ENCODE data around the gene NDRG3.

The NDRG3 gene

GRCh38 chr20:36745927-36746659 lies at the start of gene NDRG3:
NDRG3 (minus strand) TSS chr20:36746090; CDS start chr20:36721735, 24,355 bp downstream.
- FAIRE-seq, result no peak
- DNase-seq (ENCODE audit: insufficient read length, low spot score), result peak; percentile 98

GRCh38 chr20:36794116-36794474 lies 48.2 kb upstream of the NDRG3 start:
- FAIRE-seq, result no peak
- DNase-seq (ENCODE audit: insufficient read length, low spot score), result no peak
- TF ChIP-seq POLR2A (IDR thresholded peaks at IDR 0.05; ENCODE audit: low read depth, low read length), result no peak

More at GRCh38 chr20:36745927-36746659, at the start of gene NDRG3:
- TF ChIP-seq POLR2A (IDR thresholded peaks at IDR 0.05; ENCODE audit: low read depth, low read length), result peak; percentile 45

DNA sequence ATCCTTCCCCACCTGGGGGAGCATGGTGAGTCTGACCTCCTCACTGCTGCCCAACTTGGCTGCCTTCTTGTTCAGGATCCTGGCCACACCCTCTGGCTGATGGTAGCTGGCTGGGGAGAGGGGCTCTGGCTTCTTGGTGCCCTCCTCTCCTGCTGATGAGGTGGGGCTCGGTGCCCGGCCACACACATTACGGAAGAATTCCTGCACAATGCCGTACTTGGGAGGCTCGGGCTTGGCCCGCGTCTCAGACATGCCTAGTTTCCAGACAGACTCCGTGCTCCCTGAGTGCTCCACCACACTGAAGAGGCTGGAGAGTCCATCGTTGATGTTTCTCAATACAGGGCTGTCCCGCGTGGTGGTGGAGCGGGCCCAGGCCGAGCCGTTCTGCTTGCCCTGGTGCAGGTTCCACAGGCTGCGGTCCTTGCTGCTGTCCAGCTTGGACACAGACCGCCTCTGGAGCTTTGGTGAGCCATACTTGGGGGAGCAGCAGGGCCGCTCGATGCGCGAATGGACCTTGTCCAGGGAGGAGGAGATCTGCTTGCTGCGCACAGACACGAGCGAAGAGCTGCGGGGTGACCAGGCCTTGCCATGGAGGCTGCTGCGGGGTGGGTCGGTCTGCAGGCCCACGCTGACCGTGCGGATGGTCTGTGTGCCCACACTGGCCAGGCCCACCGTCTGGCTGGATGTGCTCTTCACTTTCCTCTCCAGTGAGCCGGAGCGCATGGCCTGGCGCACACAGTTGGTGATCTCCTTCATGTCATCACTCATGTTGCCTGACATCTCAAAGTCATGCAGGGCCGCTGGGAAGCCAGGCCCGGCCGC lies 47.6 kb upstream of the NDRG3 start:
- TF ChIP-seq POLR2A (IDR thresholded peaks at IDR 0.05; ENCODE audit: low read depth, low read length), result no peak
- FAIRE-seq (no peak), DNase-seq (ENCODE audit: insufficient read length, low spot score) (no peak)

DNA sequence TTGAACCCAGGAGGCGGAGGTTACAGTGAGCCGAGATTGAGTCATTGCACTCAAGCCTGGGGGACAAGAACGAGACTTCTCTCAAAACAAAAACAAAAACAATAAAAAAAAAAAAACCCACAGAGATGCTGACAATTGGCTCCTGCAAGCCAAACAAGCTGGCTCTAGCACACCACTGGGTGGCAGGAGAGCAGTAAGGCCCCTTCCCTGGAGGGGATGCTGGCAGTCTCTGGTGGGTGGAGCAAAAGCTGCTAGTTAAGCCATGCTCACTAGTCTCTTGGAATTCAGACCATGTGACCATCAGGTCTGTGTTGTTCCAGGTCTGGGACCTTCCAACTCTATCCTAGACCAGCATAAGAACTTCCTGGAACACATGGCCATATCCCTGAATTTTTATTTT lies 46.5 kb upstream of the NDRG3 start:
- FAIRE-seq (no peak), DNase-seq (ENCODE audit: insufficient read length, low spot score) (peak; percentile 78)

GRCh38 chr20:36791862-36792261 lies 46.0 kb upstream of the NDRG3 start:
- DNase-seq (ENCODE audit: insufficient read length, low spot score) (no peak), FAIRE-seq (no peak)
- TF ChIP-seq POLR2A (IDR thresholded peaks at IDR 0.05; ENCODE audit: low read depth, low read length), result no peak

More for the DNA sequence above, 46.5 kb upstream of the NDRG3 start:
- TF ChIP-seq POLR2A (IDR thresholded peaks at IDR 0.05; ENCODE audit: low read depth, low read length), result no peak

- no peak for DNase-seq (ENCODE audit: insufficient read length, low spot score)
- no peak for FAIRE-seq
- no peak for TF ChIP-seq POLR2A (IDR thresholded peaks at IDR 0.05; ENCODE audit: low read depth, low read length)
These were observed 40.8 kb upstream of the NDRG3 start for GRCh38 chr20:36786663-36787062.

- TF ChIP-seq POLR2A (IDR thresholded peaks at IDR 0.05; ENCODE audit: low read depth, low read length), result no peak
- FAIRE-seq, result no peak
- DNase-seq (ENCODE audit: insufficient read length, low spot score), result no peak
These were observed 40.4 kb upstream of the NDRG3 start for GRCh38 chr20:36786246-36786645.

DNA sequence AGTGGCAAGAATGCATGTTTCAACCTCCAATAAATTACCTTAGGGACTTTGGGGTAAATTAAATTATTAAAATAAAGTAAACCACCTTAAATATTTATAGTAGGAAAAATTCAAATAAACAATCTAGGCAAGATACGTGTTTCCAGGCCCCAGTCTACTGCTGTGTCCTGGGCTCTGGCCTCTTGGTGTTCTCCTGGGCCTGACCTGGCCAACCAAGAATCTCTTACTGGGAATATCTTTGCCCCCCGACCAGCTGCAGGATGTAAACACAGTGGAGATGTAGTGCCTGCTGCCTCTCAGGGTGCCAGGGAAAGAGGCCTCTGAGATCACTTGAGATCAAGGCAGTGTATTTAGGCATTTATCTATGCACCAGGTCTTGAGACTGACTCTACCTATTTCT lies 39.4 kb upstream of the NDRG3 start:
- no peak for TF ChIP-seq POLR2A (IDR thresholded peaks at IDR 0.05; ENCODE audit: low read depth, low read length)
- DNase-seq (ENCODE audit: insufficient read length, low spot score), result no peak
- FAIRE-seq, result no peak

DNA sequence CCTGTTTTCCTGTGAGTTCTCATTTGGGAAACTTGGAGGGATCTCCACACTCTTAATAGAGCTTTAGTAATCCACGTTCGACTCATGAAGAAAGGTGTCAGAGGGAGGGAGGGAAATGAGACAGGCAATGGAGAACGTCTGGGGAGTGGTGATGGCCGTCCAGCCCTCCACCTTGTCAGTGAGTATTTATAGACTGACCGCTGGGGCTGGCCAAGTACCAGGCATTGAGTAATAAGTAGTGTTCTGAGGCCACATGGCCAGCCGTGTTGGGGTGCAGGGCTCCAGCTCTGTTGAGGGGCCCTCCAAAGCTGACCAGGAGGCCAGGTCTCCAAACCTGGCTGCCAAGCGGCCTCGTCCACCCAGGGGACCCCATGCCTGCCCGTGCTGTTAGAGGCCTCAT lies 39.0 kb upstream of the NDRG3 start:
- FAIRE-seq (no peak), DNase-seq (ENCODE audit: insufficient read length, low spot score) (no peak)
- no peak for TF ChIP-seq POLR2A (IDR thresholded peaks at IDR 0.05; ENCODE audit: low read depth, low read length)

DNA sequence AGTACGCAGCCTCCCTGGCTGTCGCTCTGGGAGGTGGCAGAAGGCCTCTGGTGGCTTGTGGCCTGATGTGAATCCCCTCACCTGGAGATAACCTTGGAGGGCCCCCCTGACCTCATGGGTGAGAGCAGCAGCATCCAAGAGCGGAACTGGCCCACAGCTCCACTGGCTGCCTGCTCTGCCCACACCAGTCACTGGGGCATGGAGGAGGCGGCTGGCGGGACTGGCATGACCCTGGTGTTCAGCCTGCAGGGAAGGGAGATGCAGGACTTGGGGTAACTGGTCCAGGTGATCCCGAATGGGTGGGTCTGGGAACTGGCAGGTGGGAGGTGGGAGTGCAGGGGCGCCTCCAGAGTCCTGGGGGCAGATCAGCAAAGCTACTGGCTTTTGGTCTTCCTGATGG lies 38.2 kb upstream of the NDRG3 start:
- no peak for TF ChIP-seq POLR2A (IDR thresholded peaks at IDR 0.05; ENCODE audit: low read depth, low read length)
- FAIRE-seq (no peak), DNase-seq (ENCODE audit: insufficient read length, low spot score) (no peak)

DNA sequence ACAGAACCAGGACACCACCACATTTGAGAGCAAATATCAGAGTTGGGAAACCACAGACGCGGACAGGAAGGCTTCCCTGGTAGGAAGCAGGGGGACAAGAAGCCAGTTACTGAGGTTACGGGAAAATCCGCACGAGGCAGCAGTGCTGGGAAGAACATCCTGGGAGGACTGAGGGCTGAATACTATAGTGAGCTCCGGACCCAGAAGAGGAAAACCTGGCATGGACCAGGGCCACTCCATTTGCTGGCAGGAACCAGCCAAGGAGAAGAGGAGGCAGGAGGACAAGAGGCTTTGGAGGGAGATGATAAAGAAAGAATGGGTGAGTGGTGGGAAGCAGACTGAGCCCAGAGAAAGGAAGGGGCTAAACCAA lies 33.8 kb upstream of the NDRG3 start:
- FAIRE-seq (no peak), DNase-seq (ENCODE audit: insufficient read length, low spot score) (no peak)
- no peak for TF ChIP-seq POLR2A (IDR thresholded peaks at IDR 0.05; ENCODE audit: low read depth, low read length)

- no peak for TF ChIP-seq POLR2A (IDR thresholded peaks at IDR 0.05; ENCODE audit: low read depth, low read length)
- DNase-seq (ENCODE audit: insufficient read length, low spot score) (no peak), FAIRE-seq (no peak)
These were observed 33.2 kb upstream of the NDRG3 start for GRCh38 chr20:36778831-36779655.

DNA sequence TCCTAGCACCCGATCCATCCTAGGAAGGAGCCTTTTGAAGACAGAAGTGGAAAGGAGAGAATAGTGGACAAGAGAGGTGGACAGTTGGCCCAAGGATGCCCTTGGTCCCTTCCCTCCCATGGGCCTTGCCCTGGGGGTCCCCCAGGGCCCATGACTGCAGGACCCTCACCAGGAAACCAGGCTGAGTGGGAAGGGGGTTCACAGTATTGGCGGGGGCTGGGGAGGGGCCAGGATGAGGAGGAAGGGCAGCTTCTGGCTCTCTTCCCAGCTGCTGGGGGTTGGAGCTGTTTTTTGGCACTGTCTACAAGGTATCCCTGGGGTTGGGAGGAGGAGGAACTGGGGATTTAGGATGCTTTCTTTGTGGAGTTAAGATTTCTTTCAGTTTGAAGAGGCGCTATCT lies 31.7 kb upstream of the NDRG3 start:
- no peak for FAIRE-seq
- no peak for TF ChIP-seq POLR2A (IDR thresholded peaks at IDR 0.05; ENCODE audit: low read depth, low read length)
- no peak for DNase-seq (ENCODE audit: insufficient read length, low spot score)

GRCh38 chr20:36777167-36777566 lies 31.3 kb upstream of the NDRG3 start:
- FAIRE-seq, result no peak
- no peak for DNase-seq (ENCODE audit: insufficient read length, low spot score)
- no peak for TF ChIP-seq POLR2A (IDR thresholded peaks at IDR 0.05; ENCODE audit: low read depth, low read length)
